ENCODE data around the gene ANKRD30B. TPM values are rescaled to one million over a fixed set of nuclear protein-coding genes. Genes with fewer than 3 reads are reported as not detected.

The ANKRD30B gene
- total and polyA plus RNA-seq, 2 donors (not counting 3 experiments of a cell fraction or from before 2014, with no cell fraction given) = not detected

GRCh38 chr18:14900435-14900834 lies 152.5 kb downstream of the ANKRD30B start:
- CTCF ChIA-PET = no interaction called here

More at GRCh38 chr18:14900435-14900834, 152.5 kb downstream of the ANKRD30B start:
- no peak overlapping the region for H2AFZ ChIP-seq (ENCODE audit: low read depth, low read length)
- H3K36me3 ChIP-seq (ENCODE audit: control insufficient read depth in 2 of 2, extremely low read depth in 1 of 2, insufficient read depth in 2 of 2, low read length in 2 of 2) = no peaks in the 10 kb centered on the region
- H3K4me1 ChIP-seq (ENCODE audit: control insufficient read depth, extremely low read depth, insufficient read depth, low read length) = no peaks in the 10 kb centered on the region
- H4K20me1 ChIP-seq (replicated peaks; ENCODE audit: control insufficient read depth, extremely low read depth, insufficient read depth, low read length) = no peaks in the 10 kb centered on the region
- H3K9me1 ChIP-seq (replicated peaks; ENCODE audit: control insufficient read depth, extremely low read depth, insufficient read depth, low read length) = no peaks in the 10 kb centered on the region
- POLR2A ChIA-PET = no interaction called here
- BruUV-seq (replicated peaks) = no TSS peak
- H3K79me2 ChIP-seq (ENCODE audit: control insufficient read depth, insufficient read depth, low read length) = no peaks in the 10 kb centered on the region
- no peak overlapping the region for H3K9ac ChIP-seq (replicated peaks; ENCODE audit: extremely low read depth, insufficient read depth, low read length)
- FAIRE-seq (no peak), DNase-seq (ENCODE audit: low read depth, low spot score) (no peak)
- intact Hi-C loops (cut with micrococcal nuclease) = no loop called here
- no peak overlapping the region for H3K4me2 ChIP-seq (ENCODE audit: insufficient read depth, low read length)
- no peak for TF ChIP-seq EZH2 (IDR thresholded peaks at IDR 0.05; ENCODE audit: borderline replicate concordance, low read depth, low read length, severe bottlenecking)
- TF ChIP-seq MYC (IDR thresholded peaks at IDR 0.05; ENCODE audit: low read depth, low read length) = no peak
- no peak for TF ChIP-seq CTCF (IDR thresholded peaks at IDR 0.05; ENCODE audit: extremely low read depth in 1 of 2, insufficient read depth in 1 of 2, low read depth in 1 of 2, low read length in 2 of 2)
- TF ChIP-seq MAX (IDR thresholded peaks at IDR 0.05; ENCODE audit: insufficient read depth, insufficient read length) = no peak
- TF ChIP-seq POLR2AphosphoS5 (IDR thresholded peaks at IDR 0.05; ENCODE audit: insufficient read depth, low read depth, low read length) = no peak
- TF ChIP-seq FOS (IDR thresholded peaks at IDR 0.05; ENCODE audit: borderline replicate concordance, insufficient read depth, low read length) = no peak
- TF ChIP-seq GATA2 (IDR thresholded peaks at IDR 0.05; ENCODE audit: insufficient read depth, insufficient read length, low read depth, low read length) = no peak
- no peak for TF ChIP-seq POLR2A (IDR thresholded peaks at IDR 0.05; ENCODE audit: low read depth, low read length)
- TF ChIP-seq JUN (IDR thresholded peaks at IDR 0.05; ENCODE audit: borderline replicate concordance, insufficient read depth, insufficient read length, low read depth) = no peak
- no peaks in the 10 kb centered on the region for H3K27me3 ChIP-seq (ENCODE audit: control insufficient read depth in 2 of 2, insufficient read depth in 2 of 2, low read length in 2 of 2)
- no peak overlapping the region for H3K27ac ChIP-seq (ENCODE audit: insufficient read depth, low read depth, low read length)
- dilution Hi-C loops (cut with MboI; ENCODE audit: extremely low pct_ligation_motif_present, low sequenced_read_pairs) = no loop called here
- H3K4me3 ChIP-seq (replicated peaks in 1 of 3; ENCODE audit: insufficient read depth in 1 of 3, low read depth in 1 of 3, low read length in 3 of 3) = no peak overlapping the region
- no peaks in the 10 kb centered on the region for H3K9me3 ChIP-seq (replicated peaks; ENCODE audit: control insufficient read depth, insufficient read depth, low read length)

Small RNA genes lying within 50 kb of the gene (microRNA-seq; reads per million reads assigned to microRNA genes)
- not detected for gene MIR3156-2 (ENCODE audit: borderline number of aligned reads, borderline replicate concordance)

Small RNA genes lying within 50 kb of the gene (small RNA-seq; reads per million reads assigned to genes)
- gene MIR3156-2 (ENCODE audit: insufficient read depth, insufficient read length, low read depth, low replicate concordance) (not detected), gene RNU6-1210P (ENCODE audit: insufficient read depth, insufficient read length, low read depth, low replicate concordance) (not detected)

Other genes with a start within 250 kb of the ANKRD30B start
- not detected in 2 replicates for gene POTEC, start 204.6 kb upstream of the ANKRD30B start, total RNA-seq
- not detected in 2 replicates for gene POTEC, start 204.6 kb upstream of the ANKRD30B start, polyA plus RNA-seq

Data from endothelial cell of umbilical vein (primary cell).